Activated B cell treated with CpG ODN at 0.5 μM for 24 hours (primary cell): ENCODE data around the gene ARNT2. TPM values are rescaled to one million over a fixed set of nuclear protein-coding genes. Genes with fewer than 3 reads are reported as not detected.

ENCODE experiments used
- ATAC-seq: fragments of 200-7000 bp; cut with Tn5 transposase; one replicate; pipeline ENCODE4 v1.10.0; 2021; ENCODE audit warnings: low read depth, mild to moderate bottlenecking, moderate library complexity
- CTCF ChIA-PET: fragments of 350-600 bp; sonication (Branson Sonifier 250); formaldehyde crosslinking; loops from one replicate; lab custom pipeline; 2021; ENCODE audit warnings: antibody characterized with exemption; lab: Charles Lee
- POLR2A ChIA-PET: fragments of 350-600 bp; sonication (Branson Sonifier 250); formaldehyde crosslinking; loops from one replicate; lab custom pipeline; 2021; ENCODE audit warnings: antibody characterized with exemption; lab: Charles Lee
- DNase-seq: peaks from one replicate; pipeline ENCODE4 v3.0.0; 2022
- H3K27ac Mint-ChIP-seq: one replicate; pipeline ENCODE4 v1.8.0; 2020; ENCODE audit warnings: mixed read lengths
- H3K27me3 Mint-ChIP-seq: one replicate; pipeline ENCODE4 v1.8.0; 2021; ENCODE audit warnings: mixed read lengths
- H3K36me3 Mint-ChIP-seq: one replicate; pipeline ENCODE4 v1.8.0; 2021; ENCODE audit warnings: low read depth, mixed read lengths
- H3K4me1 Mint-ChIP-seq: one replicate; pipeline ENCODE4 v1.8.0; 2021; ENCODE audit warnings: mixed read lengths
- H3K4me3 Mint-ChIP-seq: one replicate; pipeline ENCODE4 v1.8.0; 2020; ENCODE audit warnings: mild to moderate bottlenecking, mixed read lengths
- H3K9me3 Mint-ChIP-seq: one replicate; pipeline ENCODE4 v1.8.0; 2020; ENCODE audit warnings: mixed read lengths
- CTCF ChIP-seq: fragments of 200-600 bp; IDR thresholded peaks from one replicate; pipeline ENCODE4 v1.8.0; 2022; ENCODE audit warnings: antibody characterized with exemption, mild to moderate bottlenecking
- intact Hi-C: fragments of 100-400 bp; cut with micrococcal nuclease; formaldehyde crosslinking; loops from one replicate; pipeline ENCODE4 v1.15.1; 2024
- total RNA-seq: library from RNA; stranded (reverse); gene quantifications from 2 replicates; pipeline ENCODE4 v1.2.3, GENCODE V29; 2022

Gene ARNT2
- total RNA-seq, 1 donor from 2014 or later = not detected

GRCh38 chr15:80504931-80505330, 100.7 kb downstream of the ARNT2 start:
- intact Hi-C loops = no loop called here
- DNase-seq = no peak
- Mint-ChIP-seq H3K4me3 (no peak overlapping the region), H3K36me3 (no peaks in the 10 kb centered on the region), H3K9me3 (no peaks in the 10 kb centered on the region), H3K27ac (no peak overlapping the region), H3K4me1 (no peaks in the 10 kb centered on the region), H3K27me3 (peaks cover 6% of the 10 kb centered on the region)
- ChIA-PET CTCF (no interaction called here), POLR2A (no interaction called here)
- no peak for ATAC-seq
- TF ChIP-seq CTCF = no peak

GRCh38 chr15:80506286-80506893, 102.2 kb downstream of the ARNT2 start:
- Mint-ChIP-seq H3K27ac (no peak overlapping the region), H3K4me3 (no peak overlapping the region), H3K36me3 (no peaks in the 10 kb centered on the region), H3K9me3 (no peaks in the 10 kb centered on the region), H3K4me1 (no peaks in the 10 kb centered on the region), H3K27me3 (peaks cover 6% of the 10 kb centered on the region)
- no peak for TF ChIP-seq CTCF
- intact Hi-C loops = no loop called here
- ChIA-PET CTCF (no interaction called here), POLR2A (no interaction called here)
- DNase-seq = no peak
- ATAC-seq = no peak

- no peak overlapping the region for H3K4me3 Mint-ChIP-seq
- TF ChIP-seq CTCF = no peak
- intact Hi-C loops = no loop called here
- H3K36me3 Mint-ChIP-seq = no peaks in the 10 kb centered on the region
- ChIA-PET CTCF (no interaction called here), POLR2A (no interaction called here)
- H3K4me1 Mint-ChIP-seq = no peaks in the 10 kb centered on the region
- no peak overlapping the region for H3K27ac Mint-ChIP-seq
- no peaks in the 10 kb centered on the region for H3K9me3 Mint-ChIP-seq
- DNase-seq (no peak), ATAC-seq (no peak)
- H3K27me3 Mint-ChIP-seq = peaks cover 6% of the 10 kb centered on the region
Measured at GRCh38 chr15:80507131-80507530, 102.9 kb downstream of the ARNT2 start.

GRCh38 chr15:80507638-80508316, 103.6 kb downstream of the ARNT2 start:
- H3K9me3 Mint-ChIP-seq = no peaks in the 10 kb centered on the region
- DNase-seq (no peak), ATAC-seq (no peak)
- no peak for TF ChIP-seq CTCF
- H3K27ac Mint-ChIP-seq = no peak overlapping the region
- no peaks in the 10 kb centered on the region for H3K27me3 Mint-ChIP-seq
- H3K4me3 Mint-ChIP-seq = no peak overlapping the region
- intact Hi-C loops = no loop called here
- H3K4me1 Mint-ChIP-seq = no peaks in the 10 kb centered on the region
- ChIA-PET CTCF (no interaction called here), POLR2A (no interaction called here)
- H3K36me3 Mint-ChIP-seq = no peaks in the 10 kb centered on the region

GRCh38 chr15:80508783-80509182, 104.6 kb downstream of the ARNT2 start:
- Mint-ChIP-seq H3K27ac (no peak overlapping the region), H3K4me1 (no peaks in the 10 kb centered on the region), H3K27me3 (no peaks in the 10 kb centered on the region), H3K9me3 (no peaks in the 10 kb centered on the region), H3K36me3 (no peaks in the 10 kb centered on the region), H3K4me3 (no peak overlapping the region)
- POLR2A ChIA-PET = no interaction called here
- intact Hi-C loops = no loop called here
- CTCF ChIA-PET = no interaction called here
- DNase-seq (no peak), ATAC-seq (no peak)
- no peak for TF ChIP-seq CTCF
